HG02840 (cell line): ENCODE results near the gene SAMD3.
"Not testable (repeated sequence)": the region's sequence is repeated elsewhere in the genome, so short reads cannot be mapped to it uniquely, and the experiment has no call there.

Experiments
- ATAC-seq: cut with Tn5 transposase; IDR thresholded peaks from one replicate; pipeline ENCODE4 v1.9.1; 2021; ENCODE audit warnings: mild to moderate bottlenecking, moderate library complexity, moderate number of reproducible peaks; ENCODE audit not compliant: unreplicated experiment, low FRiP score

The SAMD3 gene

DNA sequence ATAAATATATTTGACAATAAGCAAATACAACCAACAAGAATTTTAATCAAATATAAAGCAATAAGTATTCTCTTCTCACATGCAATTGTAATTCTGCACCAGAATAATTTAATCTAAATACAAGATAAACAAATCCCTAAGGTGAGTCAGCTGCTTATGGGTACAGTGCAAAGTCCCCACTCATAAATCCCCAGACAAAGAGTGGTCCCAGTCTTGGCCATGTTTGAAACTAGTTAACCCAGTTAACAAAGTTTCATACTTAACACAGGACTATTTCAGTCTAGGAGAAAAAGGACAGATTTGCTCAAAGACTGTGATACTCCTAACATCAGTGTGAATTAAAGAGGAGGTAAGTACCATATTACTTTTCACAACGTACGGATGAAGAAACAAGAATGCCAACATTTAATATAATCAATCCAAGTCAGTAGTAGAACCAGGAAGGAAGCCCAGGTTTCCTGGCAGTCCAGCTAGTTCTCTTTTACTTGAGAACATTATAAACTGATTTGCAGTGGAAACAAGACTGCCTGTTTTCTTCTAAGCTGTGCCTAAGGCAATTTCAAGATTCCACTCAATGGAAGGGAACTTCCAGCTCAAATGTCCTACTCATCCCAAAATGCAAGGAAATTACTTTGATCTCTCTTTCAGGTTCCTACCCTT lies 10.4 kb downstream of the SAMD3 start:
- no peak for ATAC-seq

- no peak for ATAC-seq
Measured at GRCh38 chr6:130211691-130212090, 11.1 kb downstream of the SAMD3 start.

DNA sequence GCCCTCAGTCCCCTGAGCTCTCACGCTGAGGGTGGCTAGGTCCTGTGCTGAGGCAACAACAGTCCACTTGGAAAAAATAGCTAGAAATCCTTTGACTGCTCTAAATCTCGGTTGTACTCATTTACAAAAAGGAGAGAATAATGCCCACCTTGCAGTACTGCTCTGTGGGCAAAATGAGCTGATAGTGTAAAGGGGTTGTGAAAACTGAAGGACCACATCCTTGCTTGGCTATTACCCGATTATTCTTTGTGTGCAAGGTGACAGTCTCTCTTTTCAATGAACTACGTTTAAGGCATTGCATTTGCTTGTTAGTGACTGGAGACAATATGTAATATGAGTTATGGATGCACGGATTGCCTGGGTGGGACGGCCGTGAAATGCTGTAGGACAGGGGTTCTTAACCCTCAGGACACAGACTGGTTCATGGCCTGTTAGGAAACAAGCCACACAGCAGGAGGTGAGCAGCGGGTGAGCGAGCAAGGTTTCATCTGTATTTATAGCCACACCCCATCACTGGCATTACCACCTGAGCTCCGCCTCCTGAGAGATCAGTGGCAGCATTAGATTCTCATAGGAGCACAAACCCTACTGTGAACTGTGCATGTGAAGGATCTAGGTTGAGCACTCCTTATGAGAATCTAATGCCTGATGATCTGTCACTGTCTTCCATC lies 14.6 kb downstream of the SAMD3 start:
- ATAC-seq = no peak

GRCh38 chr6:130206479-130206878 lies 16.3 kb downstream of the SAMD3 start:
- ATAC-seq = no peak

DNA sequence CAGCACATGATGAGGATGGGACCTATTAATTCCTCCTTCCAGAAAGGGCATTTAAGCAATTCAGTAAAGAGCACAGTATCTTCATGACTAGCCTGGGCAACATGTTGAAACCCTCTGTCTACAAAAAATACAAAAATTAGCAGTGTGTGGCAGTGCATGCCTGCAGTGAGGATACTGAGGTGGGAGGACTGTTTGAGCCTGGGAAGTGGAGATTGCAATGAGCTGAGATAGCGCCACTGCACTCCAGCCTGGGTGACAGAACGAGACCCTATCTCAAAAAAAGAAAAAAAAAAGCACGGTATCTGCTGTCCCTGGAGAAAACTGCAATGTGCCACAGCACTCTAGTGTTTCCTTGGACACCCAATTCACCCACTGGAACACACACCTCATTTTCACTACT lies 18.4 kb downstream of the SAMD3 start:
- no peak for ATAC-seq

GRCh38 chr6:130203370-130203769 lies 19.4 kb downstream of the SAMD3 start:
- no peak for ATAC-seq

GRCh38 chr6:130202782-130203181 lies 20.0 kb downstream of the SAMD3 start:
- no peak for ATAC-seq

DNA sequence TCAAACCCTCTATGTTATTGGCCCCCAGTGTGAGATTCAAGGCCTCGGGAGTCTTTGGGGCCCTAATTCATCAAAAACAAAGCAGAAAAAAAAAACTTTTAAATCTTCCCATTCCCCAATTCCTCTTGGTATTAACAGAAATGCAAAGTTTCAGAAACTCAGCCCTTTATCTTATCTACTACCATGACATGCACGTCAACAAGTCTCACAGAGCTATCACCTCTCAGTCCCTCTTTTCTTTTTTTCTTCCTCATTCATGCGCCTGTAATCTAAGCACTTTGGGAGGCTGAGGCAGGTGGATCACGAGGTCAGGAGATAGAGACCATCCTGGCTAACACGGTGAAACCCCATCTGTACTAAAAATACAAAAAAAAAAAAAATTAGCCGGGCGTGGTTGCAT lies 22.7 kb downstream of the SAMD3 start:
- ATAC-seq = no peak

GRCh38 chr6:130198483-130199035 lies 24.2 kb downstream of the SAMD3 start:
- no peak for ATAC-seq

GRCh38 chr6:130197816-130198482 lies 24.8 kb downstream of the SAMD3 start:
- not testable (repeated sequence) for ATAC-seq

- ATAC-seq = not testable (repeated sequence)
Measured at GRCh38 chr6:130194434-130194833, 28.3 kb downstream of the SAMD3 start.

GRCh38 chr6:130190701-130191690 lies 31.8 kb downstream of the SAMD3 start:
- ATAC-seq = no peak

DNA sequence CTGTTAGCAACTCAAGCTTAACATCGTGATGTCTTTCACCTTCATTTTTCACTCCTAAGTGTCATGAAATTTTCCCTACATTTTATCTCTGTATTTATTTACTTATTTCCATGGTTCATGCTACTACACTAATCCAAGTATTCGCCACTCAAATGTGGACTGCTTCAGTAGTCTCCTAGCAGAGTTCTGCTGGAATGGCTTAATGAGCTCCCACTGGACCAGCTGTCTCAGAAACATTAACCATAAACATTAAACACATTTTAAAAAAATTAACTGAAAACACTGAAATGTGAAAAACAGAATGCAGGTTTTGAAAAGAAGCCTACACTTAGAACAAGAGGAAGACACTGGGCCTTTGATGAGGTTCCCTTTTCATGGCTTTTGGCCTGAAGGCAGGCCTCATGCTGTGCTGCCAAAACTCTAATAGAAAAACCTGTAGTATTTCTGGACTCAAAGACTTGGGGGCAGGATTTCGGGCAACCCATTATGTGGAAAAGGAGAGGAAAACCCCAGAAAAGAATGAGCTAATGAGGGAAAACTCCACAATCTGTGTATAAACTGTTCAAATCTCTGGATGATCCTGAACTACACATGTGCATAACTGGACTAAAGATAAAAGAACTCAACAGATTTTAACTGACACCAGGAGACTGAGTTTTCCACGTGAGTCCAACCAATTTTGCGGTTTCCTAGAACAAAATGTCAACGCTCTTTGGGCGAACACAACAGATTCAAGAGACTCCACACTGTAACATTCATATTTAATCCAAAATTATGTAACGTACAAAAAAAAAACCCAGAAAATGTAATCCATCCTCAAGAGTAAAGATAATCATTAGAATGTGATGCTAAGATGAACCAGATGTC lies 33.0 kb downstream of the SAMD3 start:
- no peak for ATAC-seq

GRCh38 chr6:130188207-130188899 lies 34.4 kb downstream of the SAMD3 start:
- no peak for ATAC-seq

- ATAC-seq = no peak
Measured at GRCh38 chr6:130187335-130188206, 35.2 kb downstream of the SAMD3 start.

- no peak for ATAC-seq
Measured at GRCh38 chr6:130185658-130186057, 37.1 kb downstream of the SAMD3 start.

- no peak for ATAC-seq
Measured at GRCh38 chr6:130183271-130184222, 39.2 kb downstream of the SAMD3 start.
